Liver (tissue), 9 donors: ENCODE measurements around the gene C4A. TPM values are rescaled to one million over a fixed set of nuclear protein-coding genes. Genes with fewer than 3 reads are reported as not detected.
"Not testable (repeated sequence)": the region's sequence is repeated elsewhere in the genome, so short reads cannot be mapped to it uniquely, and the experiment has no call there.

Source experiments
- DNase-seq: peaks from one replicate; pipeline ENCODE4 v3.0.0-alpha.2; 2017; ENCODE audit warnings: low spot score
- H3K27ac ChIP-seq, 2 donors: one replicate each; pipeline ENCODE4 v1.7.0; 2013; ENCODE audit warnings: inconsistent platforms in 2 of 2, low read length in 2 of 2, control low read depth in 1 of 2, low read depth in 1 of 2, mild to moderate bottlenecking in 1 of 2
- H3K27me3 ChIP-seq, 4 donors: one replicate each; pipeline versions ENCODE4 v1.6.1 to v1.7.0; 2013; ENCODE audit warnings: low read length in 3 of 4, inconsistent platforms in 1 of 4, mild to moderate bottlenecking in 1 of 4, moderate library complexity in 1 of 4; ENCODE audit not compliant: control insufficient read depth in 4 of 4, insufficient read depth in 4 of 4
- H3K36me3 ChIP-seq, 4 donors: one replicate each; pipeline versions ENCODE4 v1.6.1 to v1.7.0; 2013; ENCODE audit warnings: low read length in 3 of 4, mild to moderate bottlenecking in 3 of 4, low read depth in 1 of 4, moderate library complexity in 1 of 4; ENCODE audit not compliant: control insufficient read depth in 4 of 4, insufficient read depth in 3 of 4
- H3K4me1 ChIP-seq, 4 donors: one replicate each; pipeline versions ENCODE4 v1.6.1 to v1.7.0; 2013; ENCODE audit warnings: low read length in 3 of 4, mild to moderate bottlenecking in 3 of 4, moderate library complexity in 1 of 4; ENCODE audit not compliant: control insufficient read depth in 4 of 4, insufficient read depth in 4 of 4
- H3K4me3 ChIP-seq, 3 donors: one replicate each; pipeline versions ENCODE4 v1.6.1 to v1.7.0; 2013; ENCODE audit warnings: low read length in 3 of 3, control low read depth in 1 of 3, low read depth in 1 of 3, mild to moderate bottlenecking in 1 of 3
- H3K9ac ChIP-seq, 2 donors: one replicate each; pipeline ENCODE4 v1.7.0; 2013; ENCODE audit warnings: low read length in 2 of 2, mild to moderate bottlenecking in 2 of 2, moderate library complexity in 2 of 2, control low read depth in 1 of 2, low read depth in 1 of 2
- H3K9me3 ChIP-seq, 4 donors: one replicate each; pipeline versions ENCODE4 v1.6.1 to v1.7.0; 2013; ENCODE audit warnings: low read length in 3 of 4; ENCODE audit not compliant: control insufficient read depth in 4 of 4
- HNF4A ChIP-seq, 2 donors: conservative IDR thresholded peaks; 2 replicates each; pipeline ENCODE4 v1.6.1; 2016; ENCODE audit warnings: antibody characterized with exemption in 2 of 2, mild to moderate bottlenecking in 2 of 2
- HNF4G ChIP-seq: IDR thresholded peaks from 2 replicates; pipeline ENCODE4 v1.6.1; 2016; ENCODE audit warnings: antibody characterized with exemption
- RXRA ChIP-seq, 2 donors: IDR thresholded peaks; 2 replicates each; pipeline ENCODE4 v1.6.1; 2017 to 2018; ENCODE audit warnings: antibody characterized with exemption in 2 of 2, mild to moderate bottlenecking in 1 of 2
- SP1 ChIP-seq: IDR thresholded peaks from 2 replicates; pipeline ENCODE4 v1.6.1; 2018; ENCODE audit warnings: antibody characterized with exemption, mild to moderate bottlenecking
- WGBS: extraction: QIAGEN DNeasy Blood & Tissue Kit; methylation state at CpG from one replicate; pipeline ENCODE4 v1.1.7; 2013; 5-methylcytosine and 5-hydroxymethylcytosine counted together
- polyA plus RNA-seq, 2 donors: library from polyadenylated mRNA; stranded (reverse) in 1 of 2; unstranded in 1 of 2; fragments of 200-250 nt in 1 of 2; fragments of >200 nt in 1 of 2; fragmentation: Nextera tagmentation in 1 of 2; extraction: Ambion mirVana in 1 of 2; gene quantifications; one replicate each; pipeline versions ENCODE4 v1.2.1 to v1.2.3, GENCODE V29; 2013 to 2015
- total RNA-seq, 2 donors: library from RNA; depleted of rRNA; stranded (reverse); fragments of >200 nt; gene quantifications; one replicate each; pipeline ENCODE4 v1.2.3, GENCODE V29; 2014
- donor health status: healthy.
- donor health status: healthy.
- donor health status: healthy.
- donor health status: healthy.
- donor health status: healthy.

C4A gene
- total and polyA plus RNA-seq, 4 donors = 410 to 2,903 (median 1,534) TPM

DNA sequence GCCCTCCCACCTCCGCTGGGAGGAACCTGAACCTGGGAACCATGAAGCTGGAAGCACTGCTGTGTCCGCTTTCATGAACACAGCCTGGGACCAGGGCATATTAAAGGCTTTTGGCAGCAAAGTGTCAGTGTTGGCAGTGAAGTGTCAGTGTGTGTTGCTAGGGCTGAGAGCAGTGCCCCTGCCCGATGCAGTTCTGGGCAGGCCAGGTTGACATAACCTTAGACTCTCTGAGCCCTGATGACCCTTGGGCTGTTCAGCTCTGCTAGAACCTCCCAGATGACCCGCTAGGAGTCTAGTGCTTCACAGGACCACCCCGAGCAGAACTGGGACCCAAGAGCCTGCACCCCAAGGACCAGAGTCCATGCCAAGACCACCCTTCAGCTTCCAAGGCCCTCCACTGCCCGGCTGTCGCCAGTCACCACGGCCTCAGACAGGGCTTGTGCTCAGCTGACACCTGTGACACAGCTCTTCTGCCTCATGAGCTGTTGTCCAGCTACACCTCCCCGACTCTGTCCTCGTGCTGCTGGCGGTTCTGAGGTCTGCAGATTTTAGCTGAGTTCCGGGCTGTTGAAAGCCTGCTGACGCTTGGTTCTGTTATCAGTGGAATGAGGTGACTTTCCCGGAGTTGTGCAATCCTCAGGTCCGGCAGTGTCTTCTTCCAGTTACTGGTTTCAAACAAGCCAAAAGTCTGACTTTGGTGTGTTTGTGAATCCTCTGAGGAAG, 20.9 kb downstream of the C4A start:
- not testable (repeated sequence) for H3K9ac ChIP-seq, H3K27ac ChIP-seq, DNase-seq, H3K4me1 ChIP-seq, H3K4me3 ChIP-seq, H3K9me3 ChIP-seq, H3K27me3 ChIP-seq, H3K36me3 ChIP-seq
- no CpG with 5 or more reads among the region's 15 CpGs for WGBS

GRCh38 chr6:32003301-32003700, 21.4 kb downstream of the C4A start:
- DNase-seq, H3K4me1 ChIP-seq, H3K27ac ChIP-seq, H3K4me3 ChIP-seq, H3K9ac ChIP-seq, H3K9me3 ChIP-seq, H3K27me3 ChIP-seq, H3K36me3 ChIP-seq: not testable (repeated sequence)
- no CpG with 5 or more reads among the region's 7 CpGs for WGBS

DNA sequence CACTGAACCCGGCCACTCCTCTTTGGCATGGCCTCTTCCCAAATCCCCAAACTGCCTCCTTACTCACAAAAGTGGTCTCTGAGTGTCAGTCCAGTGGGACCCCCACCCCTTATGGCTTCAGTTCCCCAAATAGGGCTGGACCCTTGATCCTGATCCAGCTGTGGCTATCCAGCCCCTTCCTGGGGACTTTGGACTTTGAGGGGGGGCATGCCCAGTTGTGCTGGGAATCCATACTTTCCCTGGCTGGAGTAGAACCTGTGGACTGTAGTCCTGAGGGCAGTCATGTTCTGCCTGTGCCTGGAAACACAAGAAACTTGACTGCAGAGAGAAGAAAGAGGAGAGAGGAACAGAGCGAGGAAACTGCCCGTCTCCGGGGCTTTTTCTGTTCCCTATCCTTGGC, 22.5 kb downstream of the C4A start:
- TF ChIP-seq SP1 (peak; percentile 42), RXRA (IDR thresholded peaks at IDR 0.05) (peak; percentile 14 to 24), HNF4G (peak; percentile 71), HNF4A (conservative IDR thresholded peaks at IDR 0.05) (peak; percentile 67 to 79)
- peak overlapping the region; percentile 18 to 20 for H3K27ac ChIP-seq
- DNase-seq, H3K36me3 ChIP-seq, H3K27me3 ChIP-seq, H3K4me1 ChIP-seq, H3K4me3 ChIP-seq, H3K9me3 ChIP-seq, H3K9ac ChIP-seq: not testable (repeated sequence)
- 79% methylated on average over 4 of the region's 4 CpGs for WGBS

GRCh38 chr6:32004864-32005537, 23.1 kb downstream of the C4A start:
- H3K9me3 ChIP-seq, H3K27me3 ChIP-seq, H3K4me3 ChIP-seq, H3K4me1 ChIP-seq, H3K9ac ChIP-seq, DNase-seq, H3K36me3 ChIP-seq: not testable (repeated sequence)
- WGBS = 37% methylated on average over 9 of the region's 13 CpGs
- peak overlapping the region; percentile 18 to 20 for H3K27ac ChIP-seq

- H3K27me3 ChIP-seq = not testable (repeated sequence)
- 69% methylated on average over 8 of the region's 9 CpGs for WGBS
These were observed 23.7 kb downstream of the C4A start for GRCh38 chr6:32005538-32005880.

DNA sequence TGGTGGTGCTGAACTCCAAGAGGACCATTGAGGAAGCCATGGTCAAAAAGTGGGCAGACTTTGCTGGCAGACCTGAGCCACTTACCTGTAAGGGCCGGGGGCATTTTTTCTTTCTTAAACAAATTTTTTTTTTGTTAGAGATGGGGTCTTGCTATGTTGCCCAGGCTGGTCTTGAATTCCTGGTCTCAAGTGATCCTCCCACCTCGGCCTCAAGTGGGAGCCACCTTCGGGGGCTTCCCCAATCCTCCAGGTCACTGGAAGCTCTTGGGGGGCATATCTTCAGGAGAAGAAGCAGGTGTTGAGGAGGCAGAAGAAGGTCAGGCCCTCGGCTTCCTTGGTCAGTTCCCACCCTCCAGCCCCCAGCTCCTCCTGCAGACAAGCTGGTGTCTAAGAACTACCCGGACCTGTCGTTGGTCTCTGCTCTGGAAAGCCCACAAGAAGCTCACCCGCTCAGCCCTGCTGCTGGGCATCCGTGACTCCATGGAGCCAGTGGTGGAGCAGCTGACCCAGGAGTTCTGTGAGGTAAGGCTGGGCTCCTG, 24.2 kb downstream of the C4A start:
- peak overlapping the region in 1 of 2 donors; percentile 12 for H3K27ac ChIP-seq
- WGBS = 68% methylated on average over 8 of the region's 8 CpGs
- not testable (repeated sequence) for H3K27me3 ChIP-seq, DNase-seq, H3K4me3 ChIP-seq, H3K9me3 ChIP-seq, H3K36me3 ChIP-seq, H3K9ac ChIP-seq, H3K4me1 ChIP-seq

More at GRCh38 chr6:32005538-32005880, 23.7 kb downstream of the C4A start:
- H3K9me3 ChIP-seq, H3K4me3 ChIP-seq, H3K36me3 ChIP-seq, H3K9ac ChIP-seq, H3K27ac ChIP-seq, DNase-seq, H3K4me1 ChIP-seq: not testable (repeated sequence)

GRCh38 chr6:32007086-32007485, 25.2 kb downstream of the C4A start:
- not testable (repeated sequence) for H3K9ac ChIP-seq, H3K27ac ChIP-seq, H3K4me3 ChIP-seq, H3K27me3 ChIP-seq, H3K36me3 ChIP-seq, H3K4me1 ChIP-seq, DNase-seq, H3K9me3 ChIP-seq
- WGBS = 95% methylated on average over 12 of the region's 12 CpGs

- DNase-seq, H3K36me3 ChIP-seq, H3K27ac ChIP-seq, H3K4me1 ChIP-seq, H3K27me3 ChIP-seq, H3K9ac ChIP-seq, H3K9me3 ChIP-seq, H3K4me3 ChIP-seq: not testable (repeated sequence)
- 100% methylated on average over 2 of the region's 24 CpGs for WGBS
These were observed 26.2 kb downstream of the C4A start for GRCh38 chr6:32008037-32008436.
